SU-DHL-6 (cell line): ENCODE data around the gene PTK6.

Experiments
- H2AFZ ChIP-seq: fragments of 200-600 bp; sonication (generic); 2 replicates; pipeline ENCODE4 v1.6.1; 2014; ENCODE audit warnings: low read depth, mild to moderate bottlenecking, moderate library complexity, mixed read lengths, antibody characterized with exemption, low read length; ENCODE audit not compliant: severe bottlenecking
- H3F3A ChIP-seq: fragments of 200-600 bp; shearing (Covaris generic); 2 replicates; pipeline ENCODE4 v1.6.0; 2016; ENCODE audit warnings: antibody characterized with exemption, mild to moderate bottlenecking; ENCODE audit not compliant: insufficient read depth
- H3K27ac ChIP-seq: fragments of 200-600 bp; sonication (generic); 2 replicates; pipeline ENCODE4 v1.5.1; 2016; ENCODE audit warnings: low read depth, mild to moderate bottlenecking, low read length, moderate library complexity, mixed read lengths
- H3K27me3 ChIP-seq: fragments of 200-600 bp; sonication (generic), shearing (Covaris generic); 2 replicates; pipeline ENCODE4 v1.6.0; 2014; ENCODE audit warnings: mild to moderate bottlenecking, low read length
- H3K36me3 ChIP-seq: fragments of 200-600 bp; sonication (generic); 2 replicates; pipeline ENCODE4 v1.6.1; 2014; ENCODE audit warnings: mild to moderate bottlenecking, low read length, mixed read lengths
- H3K4me2 ChIP-seq: fragments of 300-600, 200-600 bp; shearing (Covaris generic), sonication (generic); 2 replicates; pipeline ENCODE4 v1.6.0; 2014; ENCODE audit warnings: low read length, low read depth, mild to moderate bottlenecking; ENCODE audit not compliant: poor library complexity, severe bottlenecking
- H3K4me3 ChIP-seq: fragments of 200-600 bp; sonication (generic); 2 replicates; pipeline ENCODE4 v1.5.1; 2014; ENCODE audit warnings: antibody characterized with exemption, low read length, mild to moderate bottlenecking, mixed read lengths; ENCODE audit not compliant: insufficient read depth, poor library complexity, severe bottlenecking
- H3K79me2 ChIP-seq: fragments of 200-600 bp; sonication (generic); 2 replicates; pipeline ENCODE4 v1.6.1; 2014; ENCODE audit warnings: mild to moderate bottlenecking, low read length, moderate library complexity; ENCODE audit not compliant: insufficient read depth
- H3K9ac ChIP-seq: fragments of 200-600 bp; sonication (generic); 2 replicates; pipeline ENCODE4 v1.7.0; 2014; ENCODE audit warnings: mild to moderate bottlenecking, low read length
- H3K9me2 ChIP-seq: fragments of 200-600 bp; sonication (generic); replicated peaks from 2 replicates; pipeline ENCODE4 v1.6.1; 2014; ENCODE audit warnings: low read length; ENCODE audit not compliant: insufficient read depth
- H3K9me3 ChIP-seq: fragments of 200-600 bp; sonication (generic); 2 replicates; pipeline ENCODE4 v1.6.1; 2014; ENCODE audit warnings: low read length, mixed read lengths; ENCODE audit not compliant: insufficient read depth
- H4K20me1 ChIP-seq: fragments of 200-600 bp; sonication (generic); 2 replicates; pipeline ENCODE4 v1.6.1; 2014; ENCODE audit warnings: low read depth, mild to moderate bottlenecking, antibody characterized with exemption, low read length, moderate library complexity, mixed read lengths
- CTCF ChIP-seq: fragments of 200-600 bp; sonication (generic); IDR thresholded peaks from one replicate; pipeline ENCODE4 v1.5.1; 2017; ENCODE audit warnings: antibody characterized with exemption, mild to moderate bottlenecking, low read length, moderate library complexity; ENCODE audit not compliant: insufficient read depth, poor library complexity, severe bottlenecking
- EZH2phosphoT487 ChIP-seq: fragments of 200-600 bp; sonication (generic), shearing (Covaris generic); conservative IDR thresholded peaks from 2 replicates; pipeline ENCODE4 v1.6.1; 2018; ENCODE audit warnings: mild to moderate bottlenecking, antibody characterized with exemption, low read length, moderate library complexity, mixed read lengths

Gene PTK6

GRCh38 chr20:63552481-63553249, 15.5 kb upstream of the PTK6 start:
- no peaks in the 10 kb centered on the region for H3K79me2 ChIP-seq
- no peaks in the 10 kb centered on the region for H3K36me3 ChIP-seq
- TF ChIP-seq CTCF = no peak
- TF ChIP-seq EZH2phosphoT487 = no peak
- H3K27me3 ChIP-seq = no peaks in the 10 kb centered on the region
- H3K4me3 ChIP-seq = no peak overlapping the region
- H3K27ac ChIP-seq = no peak overlapping the region
- H3K9me3 ChIP-seq = no peaks in the 10 kb centered on the region
- no peaks in the 10 kb centered on the region; the same call in 1 of the 2 replicates for H4K20me1 ChIP-seq
- H3K9ac ChIP-seq = no peak overlapping the region
- H3F3A ChIP-seq = peaks cover 3% of the 10 kb centered on the region; the same call in 1 of the 2 replicates
- H3K4me2 ChIP-seq = peak overlapping the region; percentile 15
- no peak overlapping the region for H2AFZ ChIP-seq
- H3K9me2 ChIP-seq = no peaks in the 10 kb centered on the region

GRCh38 chr20:63551068-63551467, 13.9 kb upstream of the PTK6 start:
- no peak overlapping the region for H3K4me3 ChIP-seq
- no peaks in the 10 kb centered on the region; the same call in 1 of the 2 replicates for H4K20me1 ChIP-seq
- H2AFZ ChIP-seq = no peak overlapping the region
- no peaks in the 10 kb centered on the region for H3K36me3 ChIP-seq
- no peaks in the 10 kb centered on the region for H3K9me2 ChIP-seq
- H3K27ac ChIP-seq = no peak overlapping the region
- H3F3A ChIP-seq = peaks cover 3% of the 10 kb centered on the region; the same call in 1 of the 2 replicates
- H3K27me3 ChIP-seq = no peaks in the 10 kb centered on the region
- H3K9me3 ChIP-seq = no peaks in the 10 kb centered on the region
- no peak for TF ChIP-seq CTCF
- TF ChIP-seq EZH2phosphoT487 = no peak
- H3K79me2 ChIP-seq = no peaks in the 10 kb centered on the region
- no peak overlapping the region for H3K9ac ChIP-seq
- no peak overlapping the region for H3K4me2 ChIP-seq

GRCh38 chr20:63549679-63550282, 12.6 kb upstream of the PTK6 start:
- no peaks in the 10 kb centered on the region for H3K27me3 ChIP-seq
- H3K79me2 ChIP-seq = no peaks in the 10 kb centered on the region
- no peak overlapping the region for H2AFZ ChIP-seq
- no peaks in the 10 kb centered on the region for H3K9me3 ChIP-seq
- no peaks in the 10 kb centered on the region; the same call in 1 of the 2 replicates for H4K20me1 ChIP-seq
- no peaks in the 10 kb centered on the region for H3K36me3 ChIP-seq
- no peak overlapping the region for H3K27ac ChIP-seq
- no peak for TF ChIP-seq CTCF
- no peak for TF ChIP-seq EZH2phosphoT487
- no peak overlapping the region for H3K9ac ChIP-seq
- H3K9me2 ChIP-seq = no peaks in the 10 kb centered on the region
- peaks cover 3% of the 10 kb centered on the region; the same call in 1 of the 2 replicates for H3F3A ChIP-seq
- H3K4me3 ChIP-seq = no peak overlapping the region
- no peak overlapping the region for H3K4me2 ChIP-seq
